Suppressor macrophage treated with lipopolysaccharide for 1 hour (primary cell): ENCODE results near the gene FLRT1.
A peak's percentile ranks its signal among the peaks of the same experiment; 100 is the strongest.

Experiments used
- DNase-seq, 3 donors: peaks; one replicate each; pipeline ENCODE4 v3.0.0-alpha.2; 2020 to 2022

FLRT1 gene

GRCh38 chr11:64007629-64008282 lies 28.0 kb upstream of the FLRT1 start:
- DNase-seq = peak; percentile 69 to 85 (median 70)

- no peak for DNase-seq
Measured at GRCh38 chr11:64008283-64008913, 27.3 kb upstream of the FLRT1 start.

- DNase-seq = no peak
Measured at GRCh38 chr11:64008914-64009633, 26.7 kb upstream of the FLRT1 start.

GRCh38 chr11:64009710-64010109 lies 26.0 kb upstream of the FLRT1 start:
- no peak for DNase-seq

GRCh38 chr11:64010783-64011182 lies 24.9 kb upstream of the FLRT1 start:
- no peak for DNase-seq

- no peak for DNase-seq
Measured at GRCh38 chr11:64011371-64011770, 24.4 kb upstream of the FLRT1 start.

- no peak for DNase-seq
Measured at GRCh38 chr11:64013141-64013896, 22.4 kb upstream of the FLRT1 start.

GRCh38 chr11:64014356-64014755 lies 21.4 kb upstream of the FLRT1 start:
- DNase-seq = no peak

GRCh38 chr11:64015510-64015909 lies 20.2 kb upstream of the FLRT1 start:
- DNase-seq = no peak

- DNase-seq = no peak
Measured at GRCh38 chr11:64015935-64016845, 19.5 kb upstream of the FLRT1 start.

- no peak for DNase-seq
Measured at GRCh38 chr11:64017945-64018224, 17.8 kb upstream of the FLRT1 start.

- DNase-seq = no peak
Measured at GRCh38 chr11:64018310-64018709, 17.4 kb upstream of the FLRT1 start.

GRCh38 chr11:64019106-64020037 lies 16.4 kb upstream of the FLRT1 start:
- DNase-seq = no peak

- DNase-seq = no peak
Measured at GRCh38 chr11:64020976-64021756, 14.6 kb upstream of the FLRT1 start.

GRCh38 chr11:64021757-64022093 lies 14.0 kb upstream of the FLRT1 start:
- DNase-seq = no peak

GRCh38 chr11:64022125-64022784 lies 13.5 kb upstream of the FLRT1 start:
- no peak for DNase-seq

GRCh38 chr11:64023712-64024710 lies 11.7 kb upstream of the FLRT1 start:
- no peak for DNase-seq

GRCh38 chr11:64025205-64025604 lies 10.5 kb upstream of the FLRT1 start:
- no peak for DNase-seq
